GM12892 (cell line): ENCODE measurements around the gene SHC4.
"Not testable (repeated sequence)": the region's sequence is repeated elsewhere in the genome, so short reads cannot be mapped to it uniquely, and the experiment has no call there.

Source experiments
- DNase-seq: peaks from one replicate; pipeline ENCODE4 v3.0.0; 2011; ENCODE audit not compliant: insufficient read length
- FAIRE-seq: peaks from 2 replicates; lab custom pipeline; 2011; peaks lifted over from hg19 to GRCh38; lab: Jason Lieb, UNC
- POLR2A ChIP-seq: IDR thresholded peaks from 2 replicates; pipeline ENCODE4 v1.6.1; 2011; ENCODE audit warnings: low read depth, low read length, control low read depth
- POLR2AphosphoS5 ChIP-seq: IDR thresholded peaks from 2 replicates; pipeline ENCODE4 v1.6.1; 2011; ENCODE audit warnings: low read depth, low read length, control low read depth
- TAF1 ChIP-seq: IDR thresholded peaks from 2 replicates; pipeline ENCODE4 v1.6.1; 2011; ENCODE audit warnings: low read depth, mild to moderate bottlenecking, control low read depth, low read length, borderline replicate concordance

Gene SHC4

GRCh38 chr15:48936666-48937065, 27.1 kb downstream of the SHC4 start:
- TF ChIP-seq POLR2AphosphoS5, result no peak
- TF ChIP-seq POLR2A, result no peak
- TF ChIP-seq TAF1, result no peak
- DNase-seq (no peak), FAIRE-seq (no peak)

- DNase-seq (no peak), FAIRE-seq (no peak)
- TF ChIP-seq POLR2AphosphoS5 (no peak), TAF1 (no peak), POLR2A (no peak)
Measured at GRCh38 chr15:48935236-48935635, 28.5 kb downstream of the SHC4 start.

GRCh38 chr15:48930735-48931134, 33.0 kb downstream of the SHC4 start:
- TF ChIP-seq TAF1, result no peak
- no peak for TF ChIP-seq POLR2A
- no peak for TF ChIP-seq POLR2AphosphoS5
- DNase-seq, result no peak
- no peak for FAIRE-seq

GRCh38 chr15:48929661-48930060, 34.1 kb downstream of the SHC4 start:
- FAIRE-seq, result no peak
- no peak for DNase-seq
- TF ChIP-seq TAF1, result no peak
- TF ChIP-seq POLR2A, result no peak
- no peak for TF ChIP-seq POLR2AphosphoS5

- DNase-seq (no peak), FAIRE-seq (no peak)
- TF ChIP-seq POLR2AphosphoS5, result no peak
- no peak for TF ChIP-seq TAF1
- no peak for TF ChIP-seq POLR2A
Measured at GRCh38 chr15:48928877-48929538, 34.7 kb downstream of the SHC4 start.

- no peak for DNase-seq
- FAIRE-seq, result no peak
Measured at GRCh38 chr15:48925714-48926223, 38.0 kb downstream of the SHC4 start.

GRCh38 chr15:48924528-48925393, 39.0 kb downstream of the SHC4 start:
- no peak for TF ChIP-seq TAF1
- TF ChIP-seq POLR2AphosphoS5, result no peak
- no peak for TF ChIP-seq POLR2A
- FAIRE-seq (no peak), DNase-seq (no peak)

More at GRCh38 chr15:48925714-48926223, 38.0 kb downstream of the SHC4 start:
- TF ChIP-seq TAF1 (no peak), POLR2A (no peak), POLR2AphosphoS5 (no peak)

GRCh38 chr15:48922046-48922445, 41.7 kb downstream of the SHC4 start:
- DNase-seq, result no peak
- TF ChIP-seq POLR2AphosphoS5 (no peak), TAF1 (no peak), POLR2A (no peak)
- FAIRE-seq, result no peak

- DNase-seq, result no peak
- FAIRE-seq, result no peak
- TF ChIP-seq POLR2A (no peak), POLR2AphosphoS5 (no peak), TAF1 (no peak)
Measured at GRCh38 chr15:48916721-48917120, 47.0 kb downstream of the SHC4 start.

GRCh38 chr15:48915861-48916260, 47.9 kb downstream of the SHC4 start:
- FAIRE-seq, result no peak
- no peak for DNase-seq
- TF ChIP-seq TAF1 (no peak), POLR2AphosphoS5 (no peak), POLR2A (no peak)

GRCh38 chr15:48914717-48915116, 49.0 kb downstream of the SHC4 start:
- TF ChIP-seq POLR2AphosphoS5 (no peak), POLR2A (no peak), TAF1 (no peak)
- no peak for DNase-seq
- FAIRE-seq, result no peak

- TF ChIP-seq POLR2AphosphoS5, result no peak
- no peak for DNase-seq
- FAIRE-seq, result no peak
Measured at GRCh38 chr15:48913141-48913540, 50.6 kb downstream of the SHC4 start.

- DNase-seq, FAIRE-seq: not testable (repeated sequence)
Measured at GRCh38 chr15:48910554-48910953, 53.2 kb downstream of the SHC4 start.

- DNase-seq, FAIRE-seq: not testable (repeated sequence)
Measured at GRCh38 chr15:48909313-48909712, 54.4 kb downstream of the SHC4 start.
